KOPT-K1 (cell line): ENCODE results near the gene LEMD3.
A peak's percentile ranks its signal among the peaks of the same experiment; 100 is the strongest.

Experiments used
- H3K27ac ChIP-seq: fragments of 200-600 bp; sonication (generic); 2 replicates; pipeline ENCODE4 v1.5.1; 2016; ENCODE audit warnings: antibody characterized with exemption, mild to moderate bottlenecking, low read depth, low read length; ENCODE audit not compliant: poor library complexity, severe bottlenecking
- H3K36me3 ChIP-seq: fragments of 200-600 bp; sonication (generic); 2 replicates; pipeline ENCODE4 v1.5.1; 2017; ENCODE audit warnings: antibody characterized with exemption, mild to moderate bottlenecking, low read length, moderate library complexity; ENCODE audit not compliant: insufficient read depth
- H3K9me3 ChIP-seq: fragments of 200-600 bp; sonication (generic); 2 replicates; pipeline ENCODE4 v1.5.1; 2017; ENCODE audit warnings: antibody characterized with exemption, low read length, mild to moderate bottlenecking; ENCODE audit not compliant: insufficient read depth, poor library complexity, severe bottlenecking

LEMD3 gene

DNA sequence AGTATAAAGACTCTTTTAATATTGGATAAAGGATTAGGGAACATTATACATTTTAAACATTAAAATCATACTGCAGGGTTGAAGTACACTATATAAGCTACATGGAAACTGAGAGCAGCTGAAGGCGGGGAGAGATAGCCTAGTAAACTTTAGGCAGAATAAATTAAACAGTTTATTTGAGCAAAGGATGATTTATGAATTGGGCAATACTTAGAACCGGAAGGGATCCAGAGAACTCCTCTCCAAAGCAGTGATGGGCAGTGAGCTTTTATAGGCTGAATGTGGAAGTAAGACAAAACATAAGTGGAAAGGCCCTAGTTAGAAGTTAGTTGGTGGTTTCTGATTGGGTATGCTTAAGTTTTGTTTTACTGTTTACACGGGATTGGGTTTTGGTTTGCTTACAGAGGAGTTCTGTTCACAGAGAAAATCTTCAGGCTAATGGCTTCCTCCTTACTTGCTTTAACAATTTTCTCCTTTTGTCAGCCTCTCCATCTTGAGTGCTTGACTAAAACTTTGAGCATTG is 18.9 kb downstream of the LEMD3 start:
- H3K9me3 ChIP-seq = no peaks in the 10 kb centered on the region
- H3K27ac ChIP-seq = no peak overlapping the region
- H3K36me3 ChIP-seq = peaks cover 20% of the 10 kb centered on the region; the same call in 1 of the 2 replicates

DNA sequence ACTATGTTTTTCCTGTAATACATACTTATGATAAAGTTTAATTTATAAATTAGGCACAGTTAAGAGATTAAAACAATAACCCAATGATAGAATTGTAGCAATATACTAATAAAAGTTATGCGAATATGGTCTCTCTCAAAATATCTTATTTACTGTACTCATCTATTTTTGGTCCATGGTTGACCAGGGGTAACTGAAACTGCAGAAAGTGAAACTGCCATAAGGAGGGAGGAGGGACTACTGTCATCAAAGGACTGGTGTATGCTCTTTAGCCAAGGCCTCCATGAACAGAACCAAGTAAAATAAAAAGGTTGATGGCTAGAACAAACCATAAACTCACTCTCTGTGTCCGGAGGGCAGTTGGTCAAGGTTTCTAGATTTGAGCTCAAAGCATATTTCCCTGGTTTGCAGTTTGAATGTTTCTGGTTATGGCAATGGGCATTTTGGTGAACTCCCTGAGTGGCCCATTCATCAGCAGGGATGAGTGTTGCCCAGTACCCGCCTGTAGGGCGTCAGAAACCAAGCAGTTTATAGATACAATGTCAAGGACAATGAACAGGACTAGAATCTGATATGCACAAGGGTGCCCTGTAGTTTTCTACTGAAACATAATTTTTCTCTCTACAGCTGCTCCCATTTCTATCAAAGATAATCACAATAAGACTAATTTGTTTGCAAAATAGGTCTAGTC is 19.8 kb downstream of the LEMD3 start:
- Histone ChIP-seq H3K9me3 (peaks cover 3% of the 10 kb centered on the region), H3K27ac (no peak overlapping the region), H3K36me3 (peaks cover 26% of the 10 kb centered on the region; the same call in 1 of the 2 replicates)

DNA sequence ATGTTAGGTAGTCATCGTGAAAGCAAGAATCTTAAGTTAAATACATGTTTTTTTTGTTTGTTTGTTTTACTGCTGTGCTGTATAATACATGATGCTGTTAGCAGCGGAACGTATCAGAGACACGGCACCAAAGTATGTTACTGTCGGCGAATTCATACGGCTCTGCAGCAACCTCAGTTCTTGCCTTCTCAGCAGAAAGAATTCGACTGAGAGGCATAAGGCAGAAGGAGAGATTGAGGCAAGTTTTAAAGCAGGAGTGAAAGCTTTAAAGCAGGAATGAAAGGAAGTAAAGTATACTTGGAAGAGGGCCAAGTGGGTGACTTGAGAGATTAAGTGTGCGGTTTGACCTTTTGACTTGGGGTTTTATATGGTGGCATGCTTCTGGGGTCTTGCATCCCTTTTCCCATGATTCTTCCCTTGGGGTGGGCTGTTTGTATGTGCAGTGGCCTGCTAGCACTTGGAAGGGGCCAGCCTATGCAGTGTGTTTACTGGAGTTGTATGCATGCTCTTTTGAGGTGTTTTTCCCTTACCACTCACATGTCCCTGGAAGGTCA is 23.7 kb downstream of the LEMD3 start:
- H3K36me3 ChIP-seq = peaks cover 26% of the 10 kb centered on the region; the same call in 1 of the 2 replicates
- H3K27ac ChIP-seq = no peak overlapping the region
- peaks cover 14% of the 10 kb centered on the region for H3K9me3 ChIP-seq

DNA sequence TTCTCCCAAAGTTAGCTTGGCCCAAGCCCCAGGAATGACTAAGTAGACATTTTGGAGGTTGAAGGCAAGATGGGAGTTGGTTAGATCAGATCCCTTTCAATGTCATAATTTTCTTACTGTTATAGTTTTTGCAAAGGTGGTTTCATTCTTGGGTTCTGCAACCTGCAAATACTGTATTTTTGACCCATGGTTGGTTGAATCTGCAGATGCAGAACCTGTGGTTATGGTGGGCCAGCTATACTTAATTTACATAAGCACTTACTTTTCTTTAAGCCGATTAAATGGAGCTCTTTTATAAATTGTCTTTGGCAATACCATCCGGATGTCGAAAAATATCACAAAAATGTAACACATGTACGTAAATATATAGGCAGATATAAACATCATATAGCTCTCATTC is 25.6 kb downstream of the LEMD3 start:
- peaks cover 21% of the 10 kb centered on the region; the same call in 1 of the 2 replicates for H3K36me3 ChIP-seq
- H3K27ac ChIP-seq = no peak overlapping the region
- H3K9me3 ChIP-seq = peaks cover 14% of the 10 kb centered on the region

DNA sequence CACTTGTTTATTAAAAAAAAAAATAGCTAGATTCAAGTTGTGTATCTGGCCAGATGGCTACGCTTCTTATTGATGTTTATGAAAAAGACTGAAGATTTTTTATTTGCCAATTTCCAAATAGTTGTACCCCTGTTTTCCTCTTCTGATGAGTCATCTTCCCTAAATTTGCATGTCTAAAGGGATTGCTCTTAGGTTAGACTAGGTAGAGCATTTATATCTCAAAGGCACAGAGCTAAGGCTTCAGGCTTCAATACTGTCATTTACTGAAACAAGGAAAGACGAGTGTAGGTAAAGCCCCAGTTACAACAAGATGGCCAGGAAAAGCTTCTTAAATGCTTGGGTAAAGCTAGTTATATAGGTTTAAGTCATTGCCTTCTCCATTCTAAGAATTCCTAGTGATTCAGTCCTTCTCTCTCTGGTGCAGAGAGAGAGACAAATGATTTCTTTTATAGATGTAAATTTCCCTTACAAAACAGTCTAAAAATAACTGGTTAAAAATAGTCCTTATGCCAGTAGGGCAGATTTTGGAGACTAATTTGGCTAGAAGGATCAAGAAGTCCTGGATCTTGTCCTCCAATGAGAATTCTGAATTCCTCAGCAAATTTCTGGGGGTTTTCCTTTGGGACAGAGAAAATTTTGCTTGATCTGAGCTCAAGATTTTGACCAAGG is 26.1 kb downstream of the LEMD3 start:
- Histone ChIP-seq H3K36me3 (peaks cover 22% of the 10 kb centered on the region; the same call in 1 of the 2 replicates), H3K27ac (no peak overlapping the region), H3K9me3 (peaks cover 14% of the 10 kb centered on the region)

DNA sequence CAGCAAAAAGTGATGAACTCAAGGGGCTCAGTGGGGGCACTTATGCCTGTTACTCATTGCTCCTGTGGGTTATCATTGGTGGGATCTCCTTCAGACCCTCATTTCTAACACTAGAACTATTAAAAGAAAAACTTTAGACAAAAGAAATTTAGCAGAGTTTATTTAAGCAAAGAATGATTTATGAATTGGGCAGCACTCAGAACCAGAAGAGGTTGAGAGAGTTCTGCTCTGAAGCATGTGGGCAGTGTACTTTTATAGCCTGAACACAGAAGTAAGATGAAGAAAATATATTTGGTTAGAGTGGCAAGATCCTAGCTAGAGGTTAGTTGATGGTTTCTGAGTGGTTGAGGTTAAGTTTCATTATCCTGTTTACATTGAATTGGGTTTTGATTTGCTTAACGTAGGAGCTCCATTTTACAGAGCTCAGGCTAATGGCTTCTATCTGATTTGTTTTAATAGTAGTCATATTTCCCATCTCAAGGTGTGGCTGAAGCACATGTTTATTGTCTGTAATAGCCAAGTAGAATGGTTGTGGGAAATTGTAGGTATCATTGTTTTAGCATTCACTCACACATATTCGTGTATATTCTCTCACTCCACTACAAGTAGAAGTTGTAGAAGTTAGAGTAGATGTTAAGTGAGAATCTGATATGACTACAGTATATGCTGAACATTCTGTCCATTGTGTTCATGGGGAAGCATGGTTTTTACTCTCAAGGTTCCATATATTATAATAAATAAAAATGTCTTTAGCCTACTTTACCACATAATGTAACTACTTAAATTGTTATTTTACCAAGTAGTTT is 27.6 kb downstream of the LEMD3 start:
- Histone ChIP-seq H3K9me3 (peaks cover 14% of the 10 kb centered on the region), H3K36me3 (peaks cover 14% of the 10 kb centered on the region; the same call in 1 of the 2 replicates), H3K27ac (no peak overlapping the region)

DNA sequence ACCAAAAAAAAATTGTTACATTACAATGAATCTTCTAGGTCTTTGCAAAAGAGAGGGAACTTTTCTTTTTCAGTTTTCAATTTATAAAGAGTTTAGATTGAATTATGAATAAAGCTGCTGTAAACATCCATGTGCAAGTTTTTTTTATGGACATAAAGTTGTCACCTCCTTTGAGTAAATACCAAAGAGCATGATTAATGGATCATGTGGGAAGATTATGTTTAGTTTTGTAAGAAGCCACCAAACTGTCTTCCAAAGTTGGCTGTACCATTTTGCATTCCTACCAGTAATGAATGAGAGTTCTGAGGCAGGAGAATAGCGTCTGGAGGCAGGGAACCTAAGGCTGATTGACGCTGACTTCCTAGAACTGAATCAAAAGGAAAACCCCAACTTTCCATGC is 30.2 kb downstream of the LEMD3 start:
- no peak overlapping the region for H3K27ac ChIP-seq
- H3K36me3 ChIP-seq = peaks cover 8% of the 10 kb centered on the region; the same call in 1 of the 2 replicates
- peaks cover 7% of the 10 kb centered on the region for H3K9me3 ChIP-seq

DNA sequence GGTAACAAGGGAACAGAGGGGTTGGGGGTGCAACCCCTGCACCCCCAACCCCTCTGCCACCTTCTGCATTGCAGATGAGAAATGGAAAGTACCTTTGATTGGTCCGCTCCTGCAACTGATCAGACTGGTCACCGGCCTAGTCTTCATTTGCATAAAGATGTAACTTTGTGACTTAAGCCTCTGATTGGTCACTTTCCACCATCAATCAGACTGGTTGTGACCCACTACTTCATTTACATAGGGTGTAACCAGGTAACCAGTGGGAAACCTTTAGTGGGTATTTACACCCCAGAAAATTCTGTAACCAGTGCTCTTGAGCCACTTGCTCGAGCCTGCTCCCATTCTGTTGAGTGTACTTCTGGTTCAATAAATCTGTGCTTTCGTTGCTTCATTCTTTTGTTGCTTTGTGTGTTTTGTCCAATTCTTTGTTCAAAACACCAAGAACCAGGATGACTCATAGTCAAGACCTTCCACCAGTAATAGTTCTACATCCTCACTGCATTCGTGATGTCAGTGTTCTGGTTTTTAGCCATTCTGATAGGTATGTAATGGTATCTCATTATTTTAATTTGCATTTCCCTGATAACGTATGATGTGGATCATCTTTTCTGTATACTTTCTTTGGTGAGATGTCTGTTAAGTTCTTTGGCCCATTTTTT is 30.8 kb downstream of the LEMD3 start:
- H3K9me3 ChIP-seq = peaks cover 7% of the 10 kb centered on the region
- peaks cover 8% of the 10 kb centered on the region; the same call in 1 of the 2 replicates for H3K36me3 ChIP-seq
- no peak overlapping the region for H3K27ac ChIP-seq

DNA sequence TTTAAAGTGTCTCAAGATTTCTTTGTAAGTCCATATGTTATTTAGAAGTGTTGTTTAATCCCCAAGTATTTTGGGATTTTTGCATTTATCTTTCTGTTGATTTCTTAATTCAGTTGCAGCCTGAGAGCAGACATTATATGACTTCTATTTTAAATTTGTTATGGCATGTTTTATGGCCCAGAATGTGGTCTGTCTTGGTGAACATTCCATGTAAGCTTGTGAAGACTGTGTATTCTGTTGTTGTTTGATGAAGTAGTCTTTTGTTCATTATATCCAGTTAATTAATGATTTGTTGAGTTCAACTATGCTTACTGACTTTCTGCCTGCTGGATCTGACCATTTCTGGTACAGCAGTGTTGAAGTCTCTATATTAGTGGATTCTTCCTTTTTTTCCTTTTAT is 34.0 kb downstream of the LEMD3 start:
- Histone ChIP-seq H3K9me3 (no peaks in the 10 kb centered on the region), H3K36me3 (peaks cover 8% of the 10 kb centered on the region; the same call in 1 of the 2 replicates), H3K27ac (no peak overlapping the region)

DNA sequence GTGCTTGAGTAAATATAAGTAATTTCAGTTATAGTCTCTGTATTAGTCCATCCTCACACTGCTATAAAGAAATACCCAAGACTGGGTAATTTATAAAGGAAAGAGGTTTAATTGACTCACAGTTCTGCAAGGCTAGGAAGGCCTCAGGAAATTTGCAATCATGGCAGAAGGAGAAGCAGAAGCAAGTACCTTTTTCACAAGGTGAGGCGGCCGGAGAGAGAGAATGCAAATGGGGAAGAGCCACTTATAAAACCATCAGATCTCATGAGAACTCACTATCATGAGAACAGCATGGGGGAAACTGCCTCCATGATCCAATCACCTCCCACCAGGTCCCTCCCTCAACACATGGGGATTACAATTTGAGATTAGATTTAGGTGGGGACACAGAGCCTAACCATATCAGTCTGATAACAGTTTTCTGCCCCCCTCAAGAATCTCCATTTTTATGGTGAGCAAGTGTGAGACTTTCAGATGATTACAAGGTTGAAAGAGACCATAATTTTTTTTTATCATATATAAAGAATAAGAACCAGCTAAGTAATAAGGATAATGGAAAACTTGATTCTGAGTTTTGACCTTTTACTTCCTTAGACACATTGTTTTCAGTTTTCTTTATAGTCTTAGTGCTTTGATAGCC is 35.6 kb downstream of the LEMD3 start:
- Histone ChIP-seq H3K27ac (no peak overlapping the region), H3K9me3 (no peaks in the 10 kb centered on the region), H3K36me3 (peaks cover 3% of the 10 kb centered on the region; the same call in 1 of the 2 replicates)

DNA sequence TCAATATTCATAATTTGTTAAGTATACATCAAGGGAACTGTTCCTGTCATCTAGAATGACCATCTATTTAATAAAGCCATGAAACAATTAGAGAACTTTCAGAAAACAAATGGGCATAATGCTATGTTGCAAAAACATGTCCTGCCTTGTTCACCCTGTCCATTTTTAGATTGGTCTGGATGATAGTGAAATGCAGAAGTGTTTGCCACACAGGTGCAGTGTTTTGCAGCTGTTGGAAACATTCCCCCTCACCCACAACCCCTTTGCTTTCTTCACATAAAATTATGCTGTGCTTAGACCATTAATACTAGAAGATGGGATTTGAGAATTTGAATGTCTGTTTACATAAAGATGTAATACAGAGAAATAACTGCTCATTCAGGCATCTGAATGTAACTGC is 36.5 kb downstream of the LEMD3 start:
- H3K27ac ChIP-seq = no peak overlapping the region
- no peaks in the 10 kb centered on the region for H3K9me3 ChIP-seq
- no peaks in the 10 kb centered on the region for H3K36me3 ChIP-seq

DNA sequence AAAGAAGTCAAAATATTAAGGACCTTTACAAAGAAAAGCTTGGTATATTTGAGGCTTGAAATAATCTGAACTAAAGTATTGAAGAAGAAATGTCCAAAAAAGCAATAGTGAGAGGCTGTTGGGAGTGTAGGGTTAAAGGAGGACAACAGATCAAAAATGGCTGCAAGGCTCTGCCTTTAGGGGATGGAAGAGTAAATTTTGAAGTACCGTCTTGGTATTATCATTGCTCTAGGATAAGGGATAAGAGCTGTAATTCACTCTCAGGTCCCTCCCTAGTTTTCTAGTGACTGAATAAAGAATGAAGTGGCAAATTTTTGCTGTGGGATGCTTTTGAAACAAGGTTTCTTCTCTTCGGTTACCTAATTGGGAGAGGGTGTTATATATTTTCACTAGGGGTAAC is 38.7 kb downstream of the LEMD3 start:
- Histone ChIP-seq H3K27ac (no peak overlapping the region), H3K9me3 (no peaks in the 10 kb centered on the region), H3K36me3 (peaks cover 14% of the 10 kb centered on the region)

DNA sequence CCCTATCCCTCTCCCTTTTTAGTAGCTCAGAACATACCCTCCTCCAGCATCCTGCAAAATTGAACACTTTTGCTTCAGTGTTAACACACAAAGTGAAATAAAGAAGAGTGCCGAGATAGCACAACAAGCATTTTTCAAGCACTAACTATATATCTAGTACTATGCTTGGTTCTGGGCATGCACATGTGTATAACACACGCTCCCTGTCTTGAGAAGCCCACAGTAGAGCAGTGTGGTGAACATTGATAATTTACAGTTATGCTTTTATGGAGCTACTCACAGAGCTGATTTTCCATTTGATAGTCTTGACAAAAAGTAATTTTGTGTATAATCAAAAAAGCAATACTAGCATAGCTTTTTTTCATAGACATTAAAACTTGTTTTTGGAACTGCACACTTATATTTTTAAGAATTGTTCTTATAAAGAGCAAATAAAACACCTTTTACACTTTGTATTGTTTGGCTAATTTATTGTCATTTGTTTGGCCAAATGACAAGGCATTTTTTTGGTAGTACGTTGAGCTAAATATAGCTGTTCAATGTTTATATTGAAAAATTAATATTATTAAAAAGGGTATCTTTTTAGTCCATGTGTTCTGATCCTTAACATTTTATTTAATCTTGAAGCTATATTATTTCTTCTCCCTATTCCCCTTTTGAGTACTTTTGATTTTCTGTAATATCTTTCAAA is 39.7 kb downstream of the LEMD3 start:
- Histone ChIP-seq H3K27ac (peak overlapping the region; percentile 26), H3K9me3 (no peaks in the 10 kb centered on the region), H3K36me3 (peaks cover 24% of the 10 kb centered on the region)
